Common myeloid progenitor, CD34-positive (primary cell): ENCODE measurements around the gene IFT88.

Experiments
- CTCF ChIA-PET: fragments of 350-600 bp; sonication (Branson Sonifier 250); formaldehyde crosslinking; loops from one replicate; lab custom pipeline; 2021; ENCODE audit warnings: antibody characterized with exemption; lab: Charles Lee
- POLR2A ChIA-PET: fragments of 350-600 bp; sonication (Branson Sonifier 250); formaldehyde crosslinking; loops from one replicate; lab custom pipeline; 2021; ENCODE audit warnings: antibody characterized with exemption; lab: Charles Lee
- DNase-seq, 3 donors: peaks; one replicate each; pipeline versions ENCODE4 v3.0.0 to v3.0.0-alpha.2; 2013
- H3K27ac ChIP-seq, 2 experiments: 1 replicate in 1 of 2; 2 replicates in 1 of 2; pipeline ENCODE4 v1.7.0; 2013; ENCODE audit warnings: inconsistent platforms in 2 of 2, low read length in 2 of 2, mild to moderate bottlenecking in 2 of 2, low read depth in 1 of 2, moderate library complexity in 1 of 2; ENCODE audit not compliant: severe bottlenecking in 2 of 2, insufficient read depth in 1 of 2, poor library complexity in 1 of 2
- H3K27me3 ChIP-seq, 5 experiments: replicated peaks in 2 of 5; 1 replicate in 3 of 5; 2 replicates in 2 of 5; pipeline versions ENCODE4 v1.6.1 to v1.7.0; 2013; ENCODE audit warnings: low read length in 4 of 5, mild to moderate bottlenecking in 2 of 5, moderate library complexity in 2 of 5, inconsistent platforms in 1 of 5; ENCODE audit not compliant: insufficient read depth in 5 of 5, control insufficient read depth in 4 of 5
- H3K36me3 ChIP-seq, 4 experiments: 1 replicate in 2 of 4; 2 replicates in 2 of 4; pipeline versions ENCODE4 v1.6.1 to v1.7.0; 2013; ENCODE audit warnings: low read length in 3 of 4, control low read depth in 1 of 4, mild to moderate bottlenecking in 1 of 4; ENCODE audit not compliant: control insufficient read depth in 4 of 4, insufficient read depth in 4 of 4
- H3K4me1 ChIP-seq, 4 experiments: 1 replicate in 3 of 4; 2 replicates in 1 of 4; pipeline versions ENCODE4 v1.6.1 to v1.7.1; 2013; ENCODE audit warnings: low read length in 3 of 4, mild to moderate bottlenecking in 3 of 4, control low read depth in 1 of 4, inconsistent platforms in 1 of 4, moderate library complexity in 1 of 4; ENCODE audit not compliant: control insufficient read depth in 4 of 4, insufficient read depth in 4 of 4; ENCODE audit errors: control extremely low read depth in 1 of 4
- H3K4me3 ChIP-seq, 7 experiments: 1 replicate in 4 of 7; 2 replicates in 3 of 7; pipeline versions ENCODE4 v1.5.1 to v1.7.0; 2013; ENCODE audit warnings: mild to moderate bottlenecking in 7 of 7, low read length in 6 of 7, moderate library complexity in 6 of 7, inconsistent platforms in 2 of 7, low read depth in 2 of 7, control low read depth in 1 of 7; ENCODE audit not compliant: insufficient read depth in 4 of 7, control insufficient read depth in 1 of 7; ENCODE audit errors: extremely low read depth in 1 of 7
- H3K9me3 ChIP-seq, 5 experiments: 1 replicate in 4 of 5; 2 replicates in 1 of 5; pipeline versions ENCODE4 v1.6.1 to v1.7.1; 2013; ENCODE audit warnings: low read length in 4 of 5, mild to moderate bottlenecking in 2 of 5, inconsistent platforms in 1 of 5, low read depth in 1 of 5, moderate library complexity in 1 of 5; ENCODE audit not compliant: control insufficient read depth in 4 of 5, insufficient read depth in 2 of 5; ENCODE audit errors: control extremely low read depth in 1 of 5
- WGBS: methylation state at CpG from one replicate; pipeline ENCODE4 v1.1.5; 2013; ENCODE audit not compliant: insufficient coverage; 5-methylcytosine and 5-hydroxymethylcytosine counted together

The IFT88 gene

DNA sequence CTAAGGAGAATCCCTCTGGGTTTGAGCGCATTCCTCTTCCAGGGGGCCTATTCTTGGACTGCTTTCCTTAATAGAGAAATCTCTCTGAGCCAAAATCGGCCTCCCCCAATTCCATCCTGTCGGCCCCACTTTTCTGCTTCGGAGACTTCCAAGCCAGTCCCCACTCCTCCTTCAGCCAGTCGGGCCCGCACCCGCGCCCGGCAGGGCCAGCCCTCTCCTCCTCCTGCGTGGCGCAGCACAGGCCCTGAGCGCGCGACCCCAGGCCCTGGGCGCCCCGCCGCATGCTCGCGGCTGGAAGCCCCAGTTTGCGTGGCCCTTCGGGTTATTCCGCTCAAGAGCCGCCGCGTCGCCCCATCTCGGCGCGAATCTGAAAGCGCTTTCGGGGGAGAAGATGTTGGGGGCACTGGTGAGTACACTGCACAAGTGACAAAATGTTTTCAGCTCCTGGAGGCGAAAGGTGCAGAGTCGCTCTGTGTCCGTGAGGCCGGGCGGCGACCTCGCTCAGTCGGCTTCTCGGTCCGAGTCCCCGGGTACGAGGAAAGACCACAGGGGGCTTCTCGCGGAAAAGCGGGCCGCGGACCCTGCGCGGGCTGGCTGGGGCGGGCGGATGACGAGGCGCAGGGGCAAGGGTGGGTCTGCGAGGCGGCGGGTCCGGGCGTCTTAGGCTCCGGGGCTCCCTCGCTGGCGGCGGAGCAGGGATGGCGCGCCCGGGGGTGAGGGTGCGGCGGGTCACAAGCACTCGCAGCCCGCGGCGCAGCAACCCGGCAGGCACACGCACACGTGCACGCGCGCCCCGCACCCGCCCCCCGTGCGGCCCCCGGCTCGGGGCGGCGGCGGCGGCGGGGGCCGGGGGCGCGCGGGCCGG is 136.2 kb downstream of the IFT88 start, which contains the start of gene IL17D:
Gene IL17D, plus strand, starts transcription at position 785 of the 865 bp plus-strand sequence. CDS start 303 bp downstream, outside the sequence.
- WGBS: under 1% methylated on average over 90 of the region's 94 CpGs
- CTCF ChIA-PET: interaction anchor here (0.9 to 1.6 kb wide), 8 partner anchors 15 to 229 kb away, joined by 3 to 6 read pairs (median 4); no protein-coding TSS in a partner anchor
- H3K27me3 ChIP-seq: no peaks in the 10 kb centered on the region
- H3K4me3 ChIP-seq: peak within 1 kb of the TSS; percentile 54 to 89 (median 78)
- no peak within 1 kb of the TSS for H3K27ac ChIP-seq
- H3K9me3 ChIP-seq: no peaks in the 10 kb centered on the region
- H3K4me1 ChIP-seq: peaks cover 4 to 24% (median 16%) of the 10 kb centered on the region in 4 experiments
- DNase-seq: peak; percentile 43 to 74 (median 62)
- no peaks in the 10 kb centered on the region for H3K36me3 ChIP-seq
- POLR2A ChIA-PET: interaction anchor here (0.6 kb wide), 1 partner anchor 51 kb away, joined by 4 read pairs; no protein-coding TSS in a partner anchor

DNA sequence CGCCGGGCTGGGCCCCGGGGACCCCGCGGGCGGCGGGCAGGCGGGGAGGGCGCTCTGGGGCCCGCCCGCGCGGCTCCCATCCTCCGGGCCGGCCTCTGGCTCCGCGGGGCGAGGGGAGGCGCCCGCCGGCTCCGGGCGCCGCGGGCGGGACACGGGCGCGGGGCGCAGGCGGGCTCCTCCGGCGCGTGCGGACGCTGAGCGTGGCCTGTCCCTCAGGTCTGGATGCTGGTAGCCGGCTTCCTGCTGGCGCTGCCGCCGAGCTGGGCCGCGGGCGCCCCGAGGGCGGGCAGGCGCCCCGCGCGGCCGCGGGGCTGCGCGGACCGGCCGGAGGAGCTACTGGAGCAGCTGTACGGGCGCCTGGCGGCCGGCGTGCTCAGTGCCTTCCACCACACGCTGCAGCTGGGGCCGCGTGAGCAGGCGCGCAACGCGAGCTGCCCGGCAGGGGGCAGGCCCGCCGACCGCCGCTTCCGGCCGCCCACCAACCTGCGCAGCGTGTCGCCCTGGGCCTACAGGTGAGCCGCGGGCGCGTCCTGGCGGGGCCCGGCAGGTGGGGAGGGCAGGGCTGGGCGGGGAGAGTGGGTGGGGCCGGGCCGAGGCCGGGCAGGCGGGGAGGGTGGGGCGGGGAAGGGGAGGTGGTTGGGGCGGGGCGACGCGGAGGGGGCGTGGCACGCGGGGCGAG is 137.0 kb downstream of the IFT88 start:
- Histone ChIP-seq H3K36me3 (no peaks in the 10 kb centered on the region), H3K27me3 (no peaks in the 10 kb centered on the region), H3K4me3 (peak overlapping the region; percentile 50 to 88 (median 62)), H3K9me3 (no peaks in the 10 kb centered on the region), H3K27ac (no peak overlapping the region), H3K4me1 (peaks cover 4 to 24% (median 16%) of the 10 kb centered on the region in 4 experiments)
- ChIA-PET CTCF (interaction anchor here (0.9 to 1.2 kb wide), 4 partner anchors 129 to 230 kb away, joined by 3 to 6 read pairs (median 4); no protein-coding TSS in a partner anchor), POLR2A (no interaction called here)
- 0% methylated on average over 41 of the region's 98 CpGs for WGBS
- DNase-seq: peak; percentile 82 to 93 (median 92)

- WGBS: 32% methylated on average over 13 of the region's 20 CpGs
- POLR2A ChIA-PET: no interaction called here
- H3K4me1 ChIP-seq: peaks cover 4 to 24% (median 16%) of the 10 kb centered on the region in 4 experiments
- no peaks in the 10 kb centered on the region for H3K9me3 ChIP-seq
- H3K27me3 ChIP-seq: no peaks in the 10 kb centered on the region
- no peaks in the 10 kb centered on the region for H3K36me3 ChIP-seq
- peak overlapping the region in 2 of 7 experiments; percentile 17 to 70 for H3K4me3 ChIP-seq
- DNase-seq: no peak
- CTCF ChIA-PET: interaction anchor here (0.9 to 1.9 kb wide), 6 partner anchors 9 to 230 kb away, joined by 3 to 6 read pairs (median 4); no protein-coding TSS in a partner anchor
- no peak overlapping the region for H3K27ac ChIP-seq
Measured at GRCh38 chr13:20704459-20705069, 137.6 kb downstream of the IFT88 start.

DNA sequence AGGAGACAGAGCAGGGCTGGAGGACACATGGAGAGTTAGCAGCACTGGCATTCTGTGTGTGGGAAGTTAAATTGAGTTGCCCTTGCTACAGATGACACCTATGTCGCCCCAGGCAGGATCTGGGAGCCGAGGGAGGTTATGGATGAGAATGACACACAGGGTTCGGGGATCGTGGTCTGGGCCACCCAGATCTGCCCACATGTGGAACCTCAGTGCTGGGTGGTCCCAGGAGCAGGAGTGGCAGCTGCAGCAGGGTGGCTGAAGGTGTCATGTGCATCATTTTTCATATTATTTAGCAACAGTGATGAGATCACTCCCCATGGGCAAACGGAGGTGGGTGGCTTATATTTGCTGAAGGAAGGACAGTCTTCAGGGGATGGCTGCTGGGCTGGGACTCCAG is 139.7 kb downstream of the IFT88 start:
- CTCF ChIA-PET: interaction anchor here (0.8 kb wide), 1 partner anchor 134 kb away, joined by 3 read pairs; no protein-coding TSS in a partner anchor
- Histone ChIP-seq H3K36me3 (no peaks in the 10 kb centered on the region), H3K27me3 (no peaks in the 10 kb centered on the region), H3K4me1 (peaks cover 4 to 17% (median 14%) of the 10 kb centered on the region in 4 experiments), H3K27ac (no peak overlapping the region), H3K4me3 (no peak overlapping the region), H3K9me3 (no peaks in the 10 kb centered on the region)
- 98% methylated on average over 5 of the region's 5 CpGs for WGBS
- DNase-seq: no peak
- POLR2A ChIA-PET: no interaction called here

DNA sequence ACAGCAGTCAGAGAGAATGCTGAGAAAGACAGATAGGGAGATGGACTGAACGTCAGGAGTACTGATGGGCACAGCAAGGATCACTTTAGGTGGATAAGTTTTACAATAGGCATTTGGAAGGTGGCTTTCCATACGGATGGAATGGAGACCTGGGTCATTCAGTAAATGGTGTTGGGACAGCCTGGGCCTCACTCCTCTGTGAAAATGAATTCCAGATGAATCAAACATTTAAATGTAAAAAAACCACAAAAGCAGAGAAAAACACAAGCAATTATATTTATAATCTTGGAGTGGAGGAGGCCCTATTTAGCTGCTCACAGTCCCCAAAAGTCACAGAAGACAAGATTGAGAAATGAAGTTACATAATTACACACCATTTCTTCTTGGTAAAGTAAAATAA is 141.3 kb downstream of the IFT88 start:
- H3K9me3 ChIP-seq: no peaks in the 10 kb centered on the region
- peaks cover 0 to 4% (median 2%) of the 10 kb centered on the region in 4 experiments for H3K4me1 ChIP-seq
- no peak for DNase-seq
- H3K36me3 ChIP-seq: no peaks in the 10 kb centered on the region
- 100% methylated on average over 1 of the region's 2 CpGs for WGBS
- CTCF ChIA-PET: interaction anchor here (0.8 to 1.6 kb wide), 4 partner anchors 20 to 108 kb away, joined by 3 to 4 read pairs (median 3); no protein-coding TSS in a partner anchor
- POLR2A ChIA-PET: interaction anchor here (0.7 kb wide), 1 partner anchor 96 kb away, joined by 4 read pairs; no protein-coding TSS in a partner anchor
- no peaks in the 10 kb centered on the region for H3K27me3 ChIP-seq
- no peak overlapping the region for H3K4me3 ChIP-seq
- H3K27ac ChIP-seq: no peak overlapping the region

GRCh38 chr13:20709369-20709768 is 142.4 kb downstream of the IFT88 start:
- Histone ChIP-seq H3K4me1 (peaks cover 0 to 8% (median 1%) of the 10 kb centered on the region in 4 experiments), H3K27me3 (no peaks in the 10 kb centered on the region), H3K27ac (no peak overlapping the region), H3K4me3 (no peak overlapping the region), H3K36me3 (no peaks in the 10 kb centered on the region), H3K9me3 (no peaks in the 10 kb centered on the region)
- no peak for DNase-seq
- CTCF ChIA-PET: interaction anchor here (1.2 to 3.1 kb wide), 4 partner anchors 14 to 216 kb away, joined by 3 to 24 read pairs (median 4); no protein-coding TSS in a partner anchor
- 95% methylated on average over 5 of the region's 8 CpGs for WGBS
- POLR2A ChIA-PET: interaction anchor here (1.3 kb wide), 1 partner anchor 119 kb away, joined by 3 read pairs; no protein-coding TSS in a partner anchor
